Endothelial cell of umbilical vein (primary cell): Measurements from ENCODE around the gene CXCL16. TPM values are rescaled to one million over a fixed set of nuclear protein-coding genes. Genes with fewer than 3 reads are reported as not detected.

Experiments
- BruUV-seq: library from RNA; stranded (reverse); fragments of 400-500 nt; replicated peaks from 2 replicates; lab custom pipeline; 2021; lab: Mats Ljungman, UMichigan
- CTCF ChIA-PET: fragments of 300-600, 350-600 bp; sonication (Branson Sonifier 250); formaldehyde crosslinking; loops from one replicate; lab custom pipeline; 2021; ENCODE audit warnings: antibody characterized with exemption, inconsistent platforms; lab: Charles Lee
- POLR2A ChIA-PET: fragments of 300-600, 350-600 bp; sonication (Branson Sonifier 250); formaldehyde crosslinking; loops from one replicate; lab custom pipeline; 2021; ENCODE audit warnings: antibody characterized with exemption, inconsistent platforms; lab: Charles Lee
- DNase-seq: peaks from one replicate; pipeline ENCODE4 v3.0.0-alpha.2; 2011; ENCODE audit warnings: low read depth, low spot score
- FAIRE-seq: peaks from 2 replicates; lab custom pipeline; 2011; peaks lifted over from hg19 to GRCh38; lab: Jason Lieb, UNC
- H2AFZ ChIP-seq: 2 replicates; pipeline ENCODE4 v1.6.0; 2012; ENCODE audit warnings: low read depth, low read length, control low read depth, inconsistent platforms
- H3K27ac ChIP-seq: 2 replicates; pipeline ENCODE4 v1.5.1; 2011; ENCODE audit warnings: low read depth, mild to moderate bottlenecking, control low read depth, low read length, moderate library complexity; ENCODE audit not compliant: insufficient read depth
- H3K27me3 ChIP-seq, 2 experiments: 2 replicates each; pipeline versions ENCODE4 v1.6.0 to v1.6.1; 2011; ENCODE audit warnings: low read length in 2 of 2, mixed read lengths in 1 of 2; ENCODE audit not compliant: control insufficient read depth in 2 of 2, insufficient read depth in 2 of 2
- H3K36me3 ChIP-seq, 2 experiments: 2 replicates in 1 of 2; 3 replicates in 1 of 2; pipeline ENCODE4 v1.5.1; 2011; ENCODE audit warnings: low read length in 2 of 2, mild to moderate bottlenecking in 1 of 2, moderate library complexity in 1 of 2; ENCODE audit not compliant: control insufficient read depth in 2 of 2, insufficient read depth in 2 of 2; ENCODE audit errors: extremely low read depth in 1 of 2
- H3K4me1 ChIP-seq: 3 replicates; pipeline ENCODE4 v1.5.1; 2011; ENCODE audit warnings: mild to moderate bottlenecking, low read length; ENCODE audit not compliant: control insufficient read depth, insufficient read depth; ENCODE audit errors: extremely low read depth
- H3K4me2 ChIP-seq: 2 replicates; pipeline ENCODE4 v1.6.1; 2011; ENCODE audit warnings: low read length, control low read depth, mixed read lengths; ENCODE audit not compliant: insufficient read depth
- H3K4me3 ChIP-seq, 3 experiments: fragments of 200-600 bp in 1 of 3; sonication (generic), shearing (Covaris generic) in 1 of 3; replicated peaks in 1 of 3; 2 replicates each; pipeline ENCODE4 v1.5.1; 2011 to 2016; ENCODE audit warnings: control low read depth in 3 of 3, low read length in 3 of 3, mild to moderate bottlenecking in 2 of 3, inconsistent platforms in 1 of 3, low read depth in 1 of 3, moderate library complexity in 1 of 3; ENCODE audit not compliant: insufficient read depth in 1 of 3
- H3K79me2 ChIP-seq: 2 replicates; pipeline ENCODE4 v1.6.0; 2012; ENCODE audit warnings: low read length, inconsistent platforms; ENCODE audit not compliant: control insufficient read depth, insufficient read depth
- H3K9ac ChIP-seq: replicated peaks from 2 replicates; pipeline ENCODE3; 2011; ENCODE audit warnings: low read length, control low read depth; ENCODE audit not compliant: insufficient read depth; ENCODE audit errors: extremely low read depth
- H3K9me1 ChIP-seq: replicated peaks from 3 replicates; pipeline ENCODE4 v1.6.0; 2011; ENCODE audit warnings: mild to moderate bottlenecking, low read length; ENCODE audit not compliant: control insufficient read depth, insufficient read depth; ENCODE audit errors: extremely low read depth
- H3K9me3 ChIP-seq: replicated peaks from 2 replicates; pipeline ENCODE4 v1.5.1; 2012; ENCODE audit warnings: low read length, inconsistent platforms; ENCODE audit not compliant: control insufficient read depth, insufficient read depth
- H4K20me1 ChIP-seq: replicated peaks from 2 replicates; pipeline ENCODE3; 2011; ENCODE audit warnings: mild to moderate bottlenecking, low read length; ENCODE audit not compliant: control insufficient read depth, insufficient read depth; ENCODE audit errors: extremely low read depth
- CTCF ChIP-seq, 2 donors: IDR thresholded peaks; 1 replicate in 1 of 2; 2 replicates in 1 of 2; pipeline ENCODE4 v1.5.1; 2011; ENCODE audit warnings: low read length in 2 of 2, mild to moderate bottlenecking in 2 of 2, moderate library complexity in 2 of 2, control low read depth in 1 of 2, inconsistent platforms in 1 of 2, low read depth in 1 of 2; ENCODE audit not compliant: insufficient read depth in 1 of 2; ENCODE audit errors: extremely low read depth in 1 of 2
- EZH2 ChIP-seq: IDR thresholded peaks from 2 replicates; pipeline ENCODE4 v1.6.1; 2012; ENCODE audit warnings: borderline replicate concordance, low read depth, mild to moderate bottlenecking, moderate library complexity, low read length, inconsistent platforms; ENCODE audit not compliant: severe bottlenecking
- GATA2 ChIP-seq: IDR thresholded peaks from 2 replicates; pipeline ENCODE4 v1.7.0; 2011; ENCODE audit warnings: low read depth, mild to moderate bottlenecking, moderate library complexity, mixed read lengths, low read length; ENCODE audit not compliant: insufficient read length, insufficient read depth
- JUN ChIP-seq: IDR thresholded peaks from 2 replicates; pipeline ENCODE4 v1.6.1; 2011; ENCODE audit warnings: borderline replicate concordance, low read depth; ENCODE audit not compliant: insufficient read length, insufficient read depth
- MAX ChIP-seq: IDR thresholded peaks from 2 replicates; pipeline ENCODE4 v1.6.1; 2011; ENCODE audit not compliant: insufficient read depth, insufficient read length
- MYC ChIP-seq: IDR thresholded peaks from one replicate; pipeline ENCODE4 v1.6.1; 2011; ENCODE audit warnings: mild to moderate bottlenecking, low read depth, low read length
- POLR2AphosphoS5 ChIP-seq: IDR thresholded peaks from 2 replicates; pipeline ENCODE4 v1.6.1; 2012; ENCODE audit warnings: low read depth, mild to moderate bottlenecking, control low read depth, low read length, moderate library complexity; ENCODE audit not compliant: insufficient read depth
- dilution Hi-C: fragments of 300-500 bp; cut with MboI; formaldehyde crosslinking; loops from one replicate; pipeline ENCODE4 v1.15.0; 2019; ENCODE audit warnings: low sequenced_read_pairs; ENCODE audit not compliant: extremely low pct_ligation_motif_present
- intact Hi-C: fragments of 100-400 bp; cut with micrococcal nuclease; formaldehyde crosslinking; loops from one replicate; pipeline ENCODE4 v1.10.0; 2022
- polyA plus RNA-seq, 4 experiments: library from polyadenylated mRNA; depleted of rRNA in 3 of 4; stranded (reverse) in 3 of 4; unstranded in 1 of 4; fragments of >200 nt; gene quantifications; 2 replicates each; pipeline versions ENCODE4 v1.2.1 to v1.2.3, GENCODE V29; 2011 to 2012; ENCODE audit warnings: missing spikeins in 1 of 4
- total RNA-seq: library from RNA; stranded (reverse); gene quantifications from 2 replicates; pipeline ENCODE4 v1.2.3, GENCODE V29; 2021

Gene CXCL16
- total and polyA plus RNA-seq, 2 donors (not counting 3 experiments of a cell fraction or from before 2014, with no cell fraction given) = 4.8 to 6.1 TPM

GRCh38 chr17:4693416-4693815 is 46.3 kb downstream of the CXCL16 start:
- Histone ChIP-seq H3K9me1 (no peaks in the 10 kb centered on the region), H3K27me3 (no peaks in the 10 kb centered on the region), H3K27ac (no peak overlapping the region), H3K79me2 (peaks cover 50% of the 10 kb centered on the region), H3K9ac (no peak overlapping the region), H3K4me3 (no peak overlapping the region), H3K36me3 (peaks cover 2 to 3% of the 10 kb centered on the region in 2 experiments), H3K4me2 (no peak overlapping the region), H4K20me1 (no peaks in the 10 kb centered on the region), H2AFZ (no peak overlapping the region), H3K4me1 (no peaks in the 10 kb centered on the region), H3K9me3 (no peaks in the 10 kb centered on the region)
- ChIA-PET CTCF (no interaction called here), POLR2A (no interaction called here)
- BruUV-seq = no TSS peak
- intact Hi-C loops = no loop called here
- no peak for TF ChIP-seq POLR2AphosphoS5
- TF ChIP-seq MYC = no peak
- no peak for TF ChIP-seq GATA2
- TF ChIP-seq JUN = no peak
- no peak for TF ChIP-seq CTCF (IDR thresholded peaks at IDR 0.05; ENCODE audit: extremely low read depth in 1 of 2, insufficient read depth in 1 of 2, low read depth in 1 of 2, low read length in 2 of 2)
- no peak for TF ChIP-seq EZH2
- TF ChIP-seq MAX = no peak
- no peak for DNase-seq
- dilution Hi-C loops = no loop called here
- FAIRE-seq = no peak
